GM06990 (cell line): Measurements from ENCODE around the gene IL31RA.

Experiments
- DNase-seq: peaks from one replicate; pipeline ENCODE4 v3.0.0-alpha.2; 2011; ENCODE audit not compliant: insufficient read length; ENCODE audit errors: extremely low read depth
- H3K27me3 ChIP-seq: replicated peaks from 2 replicates; pipeline ENCODE4 v1.6.0; 2011; ENCODE audit warnings: low read length; ENCODE audit not compliant: control insufficient read depth, insufficient read depth
- H3K36me3 ChIP-seq: 2 replicates; pipeline ENCODE4 v1.5.1; 2011; ENCODE audit warnings: low read length; ENCODE audit not compliant: control insufficient read depth, insufficient read depth
- H3K4me3 ChIP-seq: replicated peaks from 2 replicates; pipeline ENCODE4 v1.5.1; 2011; ENCODE audit warnings: low read depth, mild to moderate bottlenecking, control low read depth, low read length
- TF ChIP-seq, protein P1 (sequence below): IDR thresholded peaks from 2 replicates; pipeline ENCODE4 v1.5.1; 2011; ENCODE audit warnings: low read length, control low read depth, mild to moderate bottlenecking, inconsistent platforms; ENCODE audit not compliant: insufficient read depth, poor library complexity, severe bottlenecking

The IL31RA gene

DNA sequence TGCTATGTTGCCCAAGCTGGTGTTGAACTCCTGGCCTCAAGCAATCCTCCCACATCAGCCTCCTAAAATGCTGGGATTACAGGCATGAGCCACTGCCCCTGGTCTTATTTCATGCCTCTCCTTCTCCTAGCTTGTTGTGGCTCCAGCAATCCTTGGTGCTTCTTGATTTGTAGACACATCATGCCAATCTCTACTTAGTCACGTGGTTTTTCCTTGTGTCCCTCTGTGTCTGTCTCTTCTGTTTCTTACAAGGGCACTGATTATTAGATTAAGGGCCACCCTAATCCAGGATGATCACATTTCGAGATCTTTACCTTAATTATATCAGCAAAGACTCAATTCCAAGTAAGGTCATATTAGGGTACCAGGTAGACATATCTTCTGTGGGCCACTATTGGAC lies 9.2 kb upstream of the IL31RA start:
- no peak for DNase-seq
- H3K4me3 ChIP-seq, result no peak overlapping the region
- no peaks in the 10 kb centered on the region for H3K36me3 ChIP-seq
- TF ChIP-seq, protein P1, sequence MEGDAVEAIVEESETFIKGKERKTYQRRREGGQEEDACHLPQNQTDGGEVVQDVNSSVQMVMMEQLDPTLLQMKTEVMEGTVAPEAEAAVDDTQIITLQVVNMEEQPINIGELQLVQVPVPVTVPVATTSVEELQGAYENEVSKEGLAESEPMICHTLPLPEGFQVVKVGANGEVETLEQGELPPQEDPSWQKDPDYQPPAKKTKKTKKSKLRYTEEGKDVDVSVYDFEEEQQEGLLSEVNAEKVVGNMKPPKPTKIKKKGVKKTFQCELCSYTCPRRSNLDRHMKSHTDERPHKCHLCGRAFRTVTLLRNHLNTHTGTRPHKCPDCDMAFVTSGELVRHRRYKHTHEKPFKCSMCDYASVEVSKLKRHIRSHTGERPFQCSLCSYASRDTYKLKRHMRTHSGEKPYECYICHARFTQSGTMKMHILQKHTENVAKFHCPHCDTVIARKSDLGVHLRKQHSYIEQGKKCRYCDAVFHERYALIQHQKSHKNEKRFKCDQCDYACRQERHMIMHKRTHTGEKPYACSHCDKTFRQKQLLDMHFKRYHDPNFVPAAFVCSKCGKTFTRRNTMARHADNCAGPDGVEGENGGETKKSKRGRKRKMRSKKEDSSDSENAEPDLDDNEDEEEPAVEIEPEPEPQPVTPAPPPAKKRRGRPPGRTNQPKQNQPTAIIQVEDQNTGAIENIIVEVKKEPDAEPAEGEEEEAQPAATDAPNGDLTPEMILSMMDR, result no peak
- H3K27me3 ChIP-seq, result peaks cover 2% of the 10 kb centered on the region

GRCh38 chr5:55847837-55848236 lies 3.3 kb upstream of the IL31RA start:
- Histone ChIP-seq H3K4me3 (no peak overlapping the region), H3K36me3 (no peaks in the 10 kb centered on the region), H3K27me3 (no peaks in the 10 kb centered on the region)
- TF ChIP-seq, protein P1, result no peak
- no peak for DNase-seq

DNA sequence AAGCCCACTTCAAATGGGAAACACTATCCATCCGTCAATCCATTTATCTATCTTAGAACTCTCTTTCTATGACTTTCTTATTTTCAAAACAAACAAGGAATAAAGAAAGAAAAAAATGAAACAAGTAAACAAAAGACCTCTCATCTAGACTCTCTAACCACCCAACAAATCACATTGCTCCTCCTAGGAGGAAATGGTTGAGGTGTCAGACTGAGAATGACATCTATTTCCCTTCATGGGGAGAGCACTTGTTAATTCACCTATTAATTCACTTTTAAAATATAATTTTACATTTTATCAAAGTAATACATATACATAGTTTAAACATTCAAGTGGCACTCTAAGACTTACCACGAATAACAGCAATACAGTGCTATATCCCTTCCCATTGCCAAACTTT lies 2.4 kb upstream of the IL31RA start:
- H3K4me3 ChIP-seq, result no peak overlapping the region
- TF ChIP-seq, protein P1, result no peak
- H3K27me3 ChIP-seq, result no peaks in the 10 kb centered on the region
- H3K36me3 ChIP-seq, result no peaks in the 10 kb centered on the region
- no peak for DNase-seq

- H3K27me3 ChIP-seq, result no peaks in the 10 kb centered on the region; the same call in 1 of the 2 replicates
- TF ChIP-seq, protein P1, result no peak
- H3K36me3 ChIP-seq, result no peaks in the 10 kb centered on the region
- no peak overlapping the region for H3K4me3 ChIP-seq
- DNase-seq, result no peak
These were observed 470 bp downstream of the IL31RA start for GRCh38 chr5:55851675-55851979.

DNA sequence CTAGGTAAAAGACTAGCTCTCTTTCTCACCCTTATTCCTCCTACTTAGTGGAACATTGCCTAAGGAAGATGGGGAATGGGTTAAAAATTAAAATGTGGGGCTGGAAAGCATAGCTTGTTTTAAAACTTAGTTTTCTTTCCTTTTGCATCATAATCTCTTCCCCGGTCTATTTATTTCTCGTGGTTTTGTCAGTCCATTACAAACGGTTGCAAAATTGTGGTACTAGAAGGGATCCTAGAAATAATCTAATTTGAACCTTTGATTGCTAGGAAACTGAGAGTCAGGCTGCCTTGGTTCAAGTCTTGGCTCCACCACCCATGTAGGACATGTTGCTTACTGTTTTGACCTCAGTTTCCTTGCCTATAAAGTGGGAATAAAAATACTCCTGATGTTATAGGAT lies 1.3 kb downstream of the IL31RA start:
- Histone ChIP-seq H3K4me3 (no peak overlapping the region), H3K36me3 (no peaks in the 10 kb centered on the region), H3K27me3 (no peaks in the 10 kb centered on the region; the same call in 1 of the 2 replicates)
- TF ChIP-seq, protein P1, result no peak
- no peak for DNase-seq

- TF ChIP-seq, protein P1, result no peak
- Histone ChIP-seq H3K36me3 (no peaks in the 10 kb centered on the region), H3K4me3 (no peak overlapping the region), H3K27me3 (no peaks in the 10 kb centered on the region; the same call in 1 of the 2 replicates)
- no peak for DNase-seq
These were observed 2.0 kb downstream of the IL31RA start for GRCh38 chr5:55853041-55853670.
